HEK293T (cell line): ENCODE measurements around the gene PLEKHM1.

Experiments
- CTCF ChIA-PET: fragments of 350-600 bp; formaldehyde crosslinking; extraction: SDS; loops from one replicate; lab custom pipeline; 2021; ENCODE audit warnings: antibody characterized with exemption, inconsistent platforms; lab: Yijun Ruan, JAX
- POLR2A ChIA-PET: fragments of 350-600 bp; formaldehyde crosslinking; extraction: SDS; loops from one replicate; lab custom pipeline; 2020; ENCODE audit warnings: antibody characterized with exemption, inconsistent platforms; lab: Yijun Ruan, JAX
- DNase-seq: peaks from one replicate; pipeline ENCODE4 v3.0.0; 2012; ENCODE audit warnings: mixed read lengths; ENCODE audit errors: extremely low spot score
- ARNT ChIP-seq: fragments of 450-650 bp; IDR thresholded peaks from 2 replicates; pipeline ENCODE4 v1.6.1; 2017; ENCODE audit warnings: mild to moderate bottlenecking
- BHLHE40 ChIP-seq: fragments of 450-650 bp; IDR thresholded peaks from 2 replicates; pipeline ENCODE4 v1.6.1; 2016; ENCODE audit warnings: mild to moderate bottlenecking, moderate library complexity, borderline replicate concordance
- CTBP1 ChIP-seq: fragments of 450-650 bp; IDR thresholded peaks from 2 replicates; pipeline ENCODE4 v1.6.1; 2016; ENCODE audit warnings: borderline replicate concordance
- ELF4 ChIP-seq: fragments of 450-650 bp; IDR thresholded peaks from 2 replicates; pipeline ENCODE4 v1.6.1; 2017; ENCODE audit warnings: antibody characterized with exemption
- FOXA1 ChIP-seq: fragments of 450-650 bp; IDR thresholded peaks from 2 replicates; pipeline ENCODE4 v1.6.1; 2016; ENCODE audit warnings: mild to moderate bottlenecking
- FOXK2 ChIP-seq: fragments of 450-650 bp; IDR thresholded peaks from 2 replicates; pipeline ENCODE4 v1.6.1; 2016; ENCODE audit warnings: mild to moderate bottlenecking
- FOXM1 ChIP-seq: fragments of 450-650 bp; IDR thresholded peaks from 2 replicates; pipeline ENCODE4 v1.6.1; 2017; ENCODE audit warnings: mild to moderate bottlenecking, borderline replicate concordance
- HDGF ChIP-seq: fragments of 450-650 bp; IDR thresholded peaks from 2 replicates; pipeline ENCODE4 v1.6.1; 2017; ENCODE audit warnings: antibody characterized with exemption, borderline replicate concordance
- L3MBTL2 ChIP-seq: fragments of 450-650 bp; conservative IDR thresholded peaks from 2 replicates; pipeline ENCODE4 v1.6.1; 2016; ENCODE audit warnings: mild to moderate bottlenecking
- LEF1 ChIP-seq: fragments of 450-650 bp; IDR thresholded peaks from 2 replicates; pipeline ENCODE4 v1.6.1; 2017; ENCODE audit warnings: mild to moderate bottlenecking, borderline replicate concordance
- NFRKB ChIP-seq: fragments of 450-650 bp; IDR thresholded peaks from 2 replicates; pipeline ENCODE4 v1.6.1; 2016; ENCODE audit warnings: mild to moderate bottlenecking, moderate library complexity
- PKNOX1 ChIP-seq: fragments of 450-650 bp; IDR thresholded peaks from 2 replicates; pipeline ENCODE4 v1.6.1; 2016
- SP1 ChIP-seq: fragments of 450-650 bp; IDR thresholded peaks from 2 replicates; pipeline ENCODE4 v1.6.1; 2017
- SUZ12 ChIP-seq: fragments of 450-650 bp; IDR thresholded peaks from 2 replicates; pipeline ENCODE4 v1.6.1; 2016; ENCODE audit warnings: mild to moderate bottlenecking
- TARDBP ChIP-seq: fragments of 450-650 bp; IDR thresholded peaks from 2 replicates; pipeline ENCODE4 v1.6.1; 2016
- ZNF384 ChIP-seq: fragments of 450-650 bp; IDR thresholded peaks from 2 replicates; pipeline ENCODE4 v1.6.1; 2016

The PLEKHM1 gene

DNA sequence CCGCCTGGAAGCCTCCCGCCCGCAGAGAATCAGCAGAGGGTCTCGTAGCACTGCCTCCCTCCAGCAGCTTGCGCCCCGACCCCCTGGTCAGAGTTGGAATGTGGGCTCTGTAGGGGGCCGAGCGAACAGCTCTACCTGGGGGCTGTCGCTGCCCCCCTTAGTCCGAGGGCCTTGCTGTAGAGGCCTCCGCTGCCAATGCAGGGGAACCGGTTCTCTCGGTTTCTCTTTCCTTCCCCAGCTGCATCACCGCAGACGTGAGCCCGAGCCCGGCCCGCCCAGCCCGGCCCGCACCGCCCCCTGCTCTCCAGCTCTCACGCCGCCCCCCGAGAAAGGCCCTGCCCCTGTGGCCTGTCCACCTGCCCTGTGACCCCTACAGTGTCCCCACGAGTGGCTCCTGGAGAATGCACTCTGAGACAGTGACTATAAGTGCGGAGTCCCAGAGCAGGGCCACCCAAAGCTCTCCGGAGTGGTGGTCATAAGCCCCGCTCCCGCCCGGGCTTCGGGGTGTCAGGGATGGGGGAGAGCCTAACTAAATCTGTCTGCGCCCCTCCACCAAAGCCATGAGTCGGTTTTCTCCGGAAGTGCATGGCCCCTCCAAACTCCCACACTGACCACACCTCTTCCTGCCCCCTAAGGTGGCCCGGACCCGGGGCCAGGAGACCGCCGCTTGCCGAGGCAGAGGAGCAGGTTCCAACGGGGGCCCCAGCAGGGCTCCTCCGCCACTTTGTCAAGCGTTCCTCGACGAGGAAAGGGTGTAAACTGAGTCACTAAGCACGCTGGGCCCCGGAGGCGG lies 59.6 kb downstream of the PLEKHM1 start:
- ChIA-PET POLR2A (interaction anchor here (1.2 kb wide), 1 partner anchor 156 kb away, joined by 3 read pairs; no protein-coding TSS in a partner anchor), CTCF (no interaction called here)
- DNase-seq, result no peak
- TF ChIP-seq CTBP1 (no peak), ZNF384 (no peak), SUZ12 (no peak), ELF4 (no peak), HDGF (no peak), FOXM1 (no peak), L3MBTL2 (no peak), BHLHE40 (no peak), FOXK2 (no peak), SP1 (no peak), NFRKB (no peak), LEF1 (no peak), TARDBP (no peak), PKNOX1 (no peak), FOXA1 (no peak), ARNT (no peak)

GRCh38 chr17:45430006-45430737 lies 60.3 kb downstream of the PLEKHM1 start:
- DNase-seq, result no peak
- ChIA-PET CTCF (no interaction called here), POLR2A (no interaction called here)
- no peak for TF ChIP-seq SUZ12
- no peak for TF ChIP-seq ARNT
- no peak for TF ChIP-seq NFRKB
- no peak for TF ChIP-seq CTBP1
- TF ChIP-seq SP1, result no peak
- no peak for TF ChIP-seq PKNOX1
- TF ChIP-seq FOXA1, result no peak
- TF ChIP-seq ZNF384, result no peak
- no peak for TF ChIP-seq HDGF
- no peak for TF ChIP-seq ELF4
- no peak for TF ChIP-seq L3MBTL2
- TF ChIP-seq BHLHE40, result no peak
- no peak for TF ChIP-seq FOXK2
- no peak for TF ChIP-seq LEF1
- TF ChIP-seq FOXM1, result no peak
- TF ChIP-seq TARDBP, result no peak

- ChIA-PET CTCF (interaction anchor here (1.6 kb wide), 1 partner anchor 32 kb away, joined by 4 read pairs; no protein-coding TSS in a partner anchor), POLR2A (no interaction called here)
- TF ChIP-seq SUZ12, result no peak
- no peak for TF ChIP-seq L3MBTL2
- TF ChIP-seq FOXK2, result no peak
Observed at GRCh38 chr17:45429339-45430005, 61.0 kb downstream of the PLEKHM1 start.

DNA sequence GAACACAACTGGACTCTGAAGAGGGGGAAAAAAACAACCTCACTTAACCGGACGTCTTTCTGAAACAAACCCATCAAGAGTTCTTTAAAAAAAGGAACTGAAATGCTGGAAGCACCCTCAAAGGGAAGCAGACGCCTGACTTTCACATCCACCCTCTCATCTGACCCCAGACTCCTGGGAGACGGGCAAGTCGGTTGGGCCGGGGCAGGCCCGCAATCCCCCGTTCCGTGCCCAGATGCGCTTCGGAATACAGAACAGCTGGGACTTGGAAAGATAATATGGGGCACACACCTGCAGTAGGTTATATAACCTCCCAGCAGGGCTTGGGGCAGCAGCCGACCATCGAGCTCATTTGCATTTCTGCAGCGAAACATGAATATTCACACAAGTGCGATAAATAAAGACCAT lies 61.6 kb downstream of the PLEKHM1 start:
- CTCF ChIA-PET, result interaction anchor here (0.7 to 1.6 kb wide), 3 partner anchors 17 to 209 kb away, joined by 3 to 4 read pairs (median 4); no protein-coding TSS in a partner anchor
- POLR2A ChIA-PET, result no interaction called here
- no peak for DNase-seq
- TF ChIP-seq TARDBP, result no peak
- no peak for TF ChIP-seq ZNF384
- TF ChIP-seq L3MBTL2, result no peak

More at GRCh38 chr17:45429339-45430005, 61.0 kb downstream of the PLEKHM1 start:
- DNase-seq, result no peak

GRCh38 chr17:45428050-45428617 lies 62.4 kb downstream of the PLEKHM1 start:
- peak; percentile 83 for DNase-seq
- no peak for TF ChIP-seq TARDBP
- no peak for TF ChIP-seq FOXA1
- TF ChIP-seq ARNT, result no peak
- peak; percentile 33; the same call in 1 of the 2 replicates for TF ChIP-seq PKNOX1
- TF ChIP-seq L3MBTL2, result no peak
- TF ChIP-seq SUZ12, result no peak
- ChIA-PET CTCF (interaction anchor here (0.7 to 1.6 kb wide), 4 partner anchors 16 to 256 kb away, joined by 3 to 4 read pairs (median 4); no protein-coding TSS in a partner anchor), POLR2A (no interaction called here)
